H9 (cell line): ENCODE data around the gene YWHAB. TPM values are rescaled to one million over a fixed set of nuclear protein-coding genes. Genes with fewer than 3 reads are reported as not detected.

Experiments used
- DNase-seq: peaks from one replicate; pipeline ENCODE4 v3.0.0-alpha.2; 2017
- H2AFZ ChIP-seq: one replicate; pipeline ENCODE4 v1.6.1; 2013; ENCODE audit warnings: mild to moderate bottlenecking, low read length, control low read depth, moderate library complexity
- H2AK5ac ChIP-seq: 2 replicates; pipeline ENCODE4 v1.6.1; 2013; ENCODE audit warnings: low read length, control low read depth, mixed read lengths; ENCODE audit not compliant: insufficient read length
- H2BK120ac ChIP-seq: one replicate; pipeline ENCODE4 v1.6.1; 2013; ENCODE audit warnings: low read depth, mild to moderate bottlenecking, low read length, control low read depth, inconsistent platforms; ENCODE audit not compliant: poor library complexity, severe bottlenecking
- H2BK12ac ChIP-seq: 2 replicates; pipeline ENCODE4 v1.6.1; 2013; ENCODE audit warnings: low read length, control low read depth, mixed read lengths, low read depth; ENCODE audit not compliant: insufficient read length
- H2BK15ac ChIP-seq: 2 replicates; pipeline ENCODE4 v1.6.1; 2013; ENCODE audit warnings: low read depth, low read length, control low read depth
- H2BK20ac ChIP-seq: one replicate; pipeline ENCODE4 v1.6.1; 2013; ENCODE audit warnings: low read depth, mild to moderate bottlenecking, low read length, control low read depth, inconsistent platforms; ENCODE audit not compliant: poor library complexity, severe bottlenecking
- H2BK5ac ChIP-seq: 2 replicates; pipeline ENCODE4 v1.6.1; 2013; ENCODE audit warnings: low read length, control low read depth, mixed read lengths; ENCODE audit not compliant: insufficient read length
- H3K14ac ChIP-seq: 2 replicates; pipeline ENCODE4 v1.6.1; 2013; ENCODE audit warnings: low read length, control low read depth; ENCODE audit not compliant: insufficient read depth
- H3K18ac ChIP-seq: 2 replicates; pipeline ENCODE4 v1.6.1; 2013; ENCODE audit warnings: low read depth, mild to moderate bottlenecking, mixed read lengths, low read length, control low read depth; ENCODE audit not compliant: insufficient read length
- H3K23ac ChIP-seq: 2 replicates; pipeline ENCODE4 v1.6.1; 2013; ENCODE audit warnings: low read length, control low read depth, mixed read lengths, low read depth; ENCODE audit not compliant: insufficient read length
- H3K23me2 ChIP-seq: 2 replicates; pipeline ENCODE4 v1.6.1; 2013; ENCODE audit warnings: low read depth, mild to moderate bottlenecking, mixed read lengths, low read length, control low read depth; ENCODE audit not compliant: insufficient read length, poor library complexity, severe bottlenecking
- H3K27ac ChIP-seq: 2 replicates; pipeline ENCODE4 v1.5.1; 2013; ENCODE audit warnings: low read length, control low read depth, mixed read lengths, low read depth; ENCODE audit not compliant: insufficient read length
- H3K27me3 ChIP-seq: 2 replicates; pipeline ENCODE4 v1.6.1; 2013; ENCODE audit warnings: low read length, control low read depth, inconsistent platforms; ENCODE audit not compliant: insufficient read depth
- H3K4ac ChIP-seq: 2 replicates; pipeline ENCODE4 v1.6.1; 2013; ENCODE audit warnings: low read depth, mild to moderate bottlenecking, control low read depth, inconsistent platforms, low read length, moderate library complexity
- H3K4me1 ChIP-seq: 2 replicates; pipeline ENCODE4 v1.6.1; 2013; ENCODE audit warnings: low read length, control low read depth, inconsistent platforms; ENCODE audit not compliant: insufficient read depth
- H3K4me2 ChIP-seq: 2 replicates; pipeline ENCODE4 v1.6.1; 2013; ENCODE audit warnings: low read length, control low read depth, mixed read lengths; ENCODE audit not compliant: insufficient read length, insufficient read depth
- H3K56ac ChIP-seq: 2 replicates; pipeline ENCODE4 v1.6.1; 2013; ENCODE audit warnings: low read depth, mild to moderate bottlenecking, mixed read lengths, low read length, control low read depth; ENCODE audit not compliant: insufficient read length
- H3K79me1 ChIP-seq: 2 replicates; pipeline ENCODE4 v1.6.1; 2013; ENCODE audit warnings: low read depth, mild to moderate bottlenecking, moderate library complexity, low read length, control low read depth, inconsistent platforms; ENCODE audit not compliant: insufficient read depth, poor library complexity, severe bottlenecking
- H3K79me2 ChIP-seq: 2 replicates; pipeline ENCODE4 v1.6.1; 2013; ENCODE audit warnings: low read length, control low read depth, inconsistent platforms; ENCODE audit not compliant: insufficient read depth
- H3K9ac ChIP-seq: 2 replicates; pipeline ENCODE4 v1.6.1; 2013; ENCODE audit warnings: low read length, control low read depth, mixed read lengths; ENCODE audit not compliant: insufficient read length; ENCODE audit errors: extremely low read depth
- H3K9me3 ChIP-seq: one replicate; pipeline ENCODE4 v1.6.1; 2013; ENCODE audit warnings: low read depth, low read length, inconsistent platforms; ENCODE audit not compliant: control insufficient read depth
- H3T11ph ChIP-seq: one replicate; pipeline ENCODE4 v1.6.1; 2013; ENCODE audit warnings: mild to moderate bottlenecking, low read length, control low read depth, inconsistent platforms
- H4K20me1 ChIP-seq: one replicate; pipeline ENCODE4 v1.6.1; 2013; ENCODE audit not compliant: control insufficient read depth, insufficient read length, insufficient read depth
- H4K5ac ChIP-seq: 2 replicates; pipeline ENCODE4 v1.6.1; 2013; ENCODE audit warnings: low read depth, mild to moderate bottlenecking, mixed read lengths, low read length, control low read depth; ENCODE audit not compliant: insufficient read length
- H4K8ac ChIP-seq: replicated peaks from 2 replicates; pipeline ENCODE4 v1.6.1; 2013; ENCODE audit warnings: low read length, control low read depth, mixed read lengths, low read depth; ENCODE audit not compliant: insufficient read length
- H4K91ac ChIP-seq: 2 replicates; pipeline ENCODE4 v1.6.1; 2013; ENCODE audit warnings: low read depth, mild to moderate bottlenecking, moderate library complexity, mixed read lengths, low read length, control low read depth; ENCODE audit not compliant: insufficient read length
- H3K27ac Mint-ChIP-seq, 3 experiments: 2 replicates in 2 of 3; 3 replicates in 1 of 3; pipeline ENCODE4 v1.8.0; 2020 to 2021; ENCODE audit warnings: mixed read lengths in 3 of 3, mild to moderate bottlenecking in 1 of 3, moderate library complexity in 1 of 3
- H3K27me3 Mint-ChIP-seq: 2 replicates; pipeline ENCODE4 v1.8.0; 2021; ENCODE audit warnings: low read depth, mild to moderate bottlenecking, moderate library complexity, mixed read lengths
- H3K36me3 Mint-ChIP-seq, 3 experiments: 2 replicates in 2 of 3; 3 replicates in 1 of 3; pipeline ENCODE4 v1.8.0; 2020 to 2021; ENCODE audit warnings: low read depth in 3 of 3, mixed read lengths in 3 of 3; ENCODE audit not compliant: insufficient read depth in 1 of 3
- H3K4me1 Mint-ChIP-seq, 2 experiments: 2 replicates each; pipeline ENCODE4 v1.8.0; 2020; ENCODE audit warnings: mixed read lengths in 2 of 2
- H3K4me3 Mint-ChIP-seq, 2 experiments: 2 replicates in 1 of 2; 3 replicates in 1 of 2; pipeline ENCODE4 v1.8.0; 2020 to 2021; ENCODE audit warnings: mild to moderate bottlenecking in 2 of 2, mixed read lengths in 2 of 2, moderate library complexity in 1 of 2
- H3K9me3 Mint-ChIP-seq, 2 experiments: 2 replicates in 1 of 2; 3 replicates in 1 of 2; pipeline ENCODE4 v1.8.0; 2020; ENCODE audit warnings: mild to moderate bottlenecking in 2 of 2, mixed read lengths in 2 of 2, moderate library complexity in 1 of 2
- CTCF ChIP-seq: fragments of 200-600 bp; sonication (generic); conservative IDR thresholded peaks from 3 replicates; pipeline ENCODE4 v1.8.0; 2021; ENCODE audit warnings: antibody characterized with exemption, mild to moderate bottlenecking
- WGBS: extraction: QIAGEN DNeasy Blood & Tissue Kit; methylation state at CpG from one replicate; pipeline ENCODE4 v1.1.7; 2013; ENCODE audit warnings: missing lambda C conversion rate, low lambda C conversion rate, mixed read lengths; ENCODE audit not compliant: insufficient read length; ENCODE audit errors: extremely low coverage; 5-methylcytosine and 5-hydroxymethylcytosine counted together
- total RNA-seq: library from RNA; stranded (reverse); gene quantifications from 2 replicates; pipeline ENCODE4 v1.2.1, GENCODE V29; 2021

YWHAB gene
- total RNA-seq, 1 experiment from 2014 or later, result 203 TPM

GRCh38 chr20:44883214-44883902 lies 2.1 kb upstream of the YWHAB start:
- no peak overlapping the region for H2BK5ac ChIP-seq
- Mint-ChIP-seq H3K36me3 (peaks cover 0 to 9% (median 0%) of the 10 kb centered on the region in 3 experiments; a peak in 1 of 7 replicates), H3K27ac (no peak overlapping the region), H3K27me3 (no peaks in the 10 kb centered on the region), H3K9me3 (no peaks in the 10 kb centered on the region; a peak in 1 of 5 replicates), H3K4me1 (peaks cover 24 to 34% of the 10 kb centered on the region in 2 experiments), H3K4me3 (no peak overlapping the region)
- H4K91ac ChIP-seq, result no peak overlapping the region
- H3K79me2 ChIP-seq, result peaks cover 22% of the 10 kb centered on the region
- no CpG with 5 or more reads among the region's 7 CpGs for WGBS
- 0 out of 2 replicates have a peak overlapping the region, but pooled peaks have one; percentile 53 for H2BK15ac ChIP-seq
- TF ChIP-seq CTCF, result no peak
- no peak overlapping the region for H2BK12ac ChIP-seq
- no peaks in the 10 kb centered on the region for H3K4me1 ChIP-seq
- H3K23ac ChIP-seq, result no peak overlapping the region
- H3K14ac ChIP-seq, result no peak overlapping the region
- peak overlapping the region; percentile 18 for H3K9ac ChIP-seq
- no peak overlapping the region for H4K5ac ChIP-seq
- no peak overlapping the region for H2AK5ac ChIP-seq
- no peak overlapping the region for H3K56ac ChIP-seq
- DNase-seq, result no peak
- peaks cover 9% of the 10 kb centered on the region for H3K23me2 ChIP-seq
- no peaks in the 10 kb centered on the region for H3K9me3 ChIP-seq
- no peaks in the 10 kb centered on the region for H4K20me1 ChIP-seq
- H2BK20ac ChIP-seq, result no peak overlapping the region
- no peak overlapping the region for H2BK120ac ChIP-seq
- H3K27ac ChIP-seq, result no peak overlapping the region
- H3K27me3 ChIP-seq, result no peaks in the 10 kb centered on the region
- H4K8ac ChIP-seq, result no peak overlapping the region
- no peak overlapping the region for H2AFZ ChIP-seq
- peaks cover 7% of the 10 kb centered on the region for H3K79me1 ChIP-seq
- no peak overlapping the region for H3T11ph ChIP-seq
- H3K4ac ChIP-seq, result no peak overlapping the region
- no peak overlapping the region for H3K4me2 ChIP-seq
- no peak overlapping the region for H3K18ac ChIP-seq
